CD14-positive monocyte (primary cell): ENCODE data around the gene PIM3. TPM values are rescaled to one million over a fixed set of nuclear protein-coding genes. Genes with fewer than 3 reads are reported as not detected.

Experiments used
- DNase-seq, 3 donors: peaks; one replicate each; pipeline ENCODE4 v3.0.0-alpha.2; 2011 to 2022
- H2AFZ ChIP-seq: 2 replicates; pipeline ENCODE4 v1.6.0; 2012; ENCODE audit warnings: mild to moderate bottlenecking, low read depth, low read length, inconsistent platforms; ENCODE audit not compliant: insufficient read depth, poor library complexity, severe bottlenecking
- H3K27ac ChIP-seq, 2 donors: 1 replicate in 1 of 2; 2 replicates in 1 of 2; pipeline ENCODE4 v1.5.1; 2012 to 2013; ENCODE audit warnings: low read length in 2 of 2, control low read depth in 1 of 2, inconsistent platforms in 1 of 2, low read depth in 1 of 2, mild to moderate bottlenecking in 1 of 2
- H3K27me3 ChIP-seq, 2 donors: one replicate each; pipeline versions ENCODE4 v1.6.0 to v1.6.1; 2011 to 2013; ENCODE audit warnings: low read length in 2 of 2; ENCODE audit not compliant: control insufficient read depth in 2 of 2, insufficient read depth in 2 of 2
- H3K36me3 ChIP-seq, 2 donors: replicated peaks in 1 of 2; 1 replicate in 1 of 2; 2 replicates in 1 of 2; pipeline versions ENCODE4 v1.5.1 to v1.6.1; 2012 to 2013; ENCODE audit warnings: low read length in 2 of 2, control low read depth in 1 of 2, inconsistent platforms in 1 of 2, mild to moderate bottlenecking in 1 of 2; ENCODE audit not compliant: insufficient read depth in 2 of 2, control insufficient read depth in 1 of 2
- H3K4me1 ChIP-seq, 2 donors: 1 replicate in 1 of 2; 2 replicates in 1 of 2; pipeline versions ENCODE4 v1.5.1 to v1.6.1; 2012 to 2013; ENCODE audit warnings: low read length in 2 of 2, control low read depth in 1 of 2, inconsistent platforms in 1 of 2, mild to moderate bottlenecking in 1 of 2, moderate library complexity in 1 of 2; ENCODE audit not compliant: insufficient read depth in 2 of 2, control insufficient read depth in 1 of 2
- H3K4me2 ChIP-seq: replicated peaks from 2 replicates; pipeline ENCODE3; 2012; ENCODE audit warnings: low read length, moderate library complexity, mild to moderate bottlenecking; ENCODE audit not compliant: poor library complexity, severe bottlenecking; ENCODE audit errors: extremely low read depth
- H3K4me3 ChIP-seq, 3 experiments: fragments of 200-600 bp in 1 of 3; sonication (generic) in 1 of 3; replicated peaks in 1 of 3; 1 replicate in 2 of 3; 2 replicates in 1 of 3; pipeline ENCODE4 v1.5.1; 2011 to 2013; ENCODE audit warnings: low read length in 3 of 3, mild to moderate bottlenecking in 3 of 3, control low read depth in 2 of 3, low read depth in 2 of 3, inconsistent platforms in 1 of 3, moderate library complexity in 1 of 3
- H3K79me2 ChIP-seq: 2 replicates; pipeline ENCODE4 v1.6.0; 2012; ENCODE audit warnings: mild to moderate bottlenecking, control low read depth, inconsistent platforms, low read length, moderate library complexity; ENCODE audit not compliant: insufficient read depth
- H3K9ac ChIP-seq: 2 replicates; pipeline ENCODE4 v1.6.0; 2017; ENCODE audit warnings: low read length, mild to moderate bottlenecking; ENCODE audit not compliant: insufficient read depth, poor library complexity, severe bottlenecking
- H3K9me3 ChIP-seq, 2 donors: replicated peaks in 1 of 2; 1 replicate in 1 of 2; 2 replicates in 1 of 2; pipeline versions ENCODE4 v1.5.1 to v1.6.1; 2012 to 2013; ENCODE audit warnings: low read length in 2 of 2, control low read depth in 1 of 2; ENCODE audit not compliant: control insufficient read depth in 1 of 2, insufficient read depth in 1 of 2
- H4K20me1 ChIP-seq: 2 replicates; pipeline ENCODE4 v1.6.0; 2012; ENCODE audit warnings: mild to moderate bottlenecking, low read length, control low read depth, moderate library complexity; ENCODE audit not compliant: insufficient read depth
- H3K27ac Mint-ChIP-seq, 7 donors: one replicate each; pipeline ENCODE4 v1.8.0; 2020; ENCODE audit warnings: mild to moderate bottlenecking in 7 of 7, mixed read lengths in 7 of 7, moderate library complexity in 6 of 7, inconsistent platforms in 2 of 7
- H3K27me3 Mint-ChIP-seq, 3 donors: one replicate each; pipeline ENCODE4 v1.8.0; 2021 to 2022; ENCODE audit warnings: low read depth in 3 of 3, mild to moderate bottlenecking in 3 of 3, mixed read lengths in 3 of 3, moderate library complexity in 3 of 3, inconsistent platforms in 1 of 3
- H3K36me3 Mint-ChIP-seq, 2 donors: one replicate each; pipeline ENCODE4 v1.8.0; 2020; ENCODE audit warnings: mixed read lengths in 2 of 2, inconsistent platforms in 1 of 2, mild to moderate bottlenecking in 1 of 2
- H3K4me1 Mint-ChIP-seq: one replicate; pipeline ENCODE4 v1.8.0; 2020; ENCODE audit warnings: mild to moderate bottlenecking, mixed read lengths
- H3K4me3 Mint-ChIP-seq, 2 donors: one replicate each; pipeline ENCODE4 v1.8.0; 2020; ENCODE audit warnings: mild to moderate bottlenecking in 2 of 2, mixed read lengths in 2 of 2, moderate library complexity in 1 of 2
- H3K9me3 Mint-ChIP-seq, 7 donors: one replicate each; pipeline ENCODE4 v1.8.0; 2020 to 2022; ENCODE audit warnings: mixed read lengths in 7 of 7, mild to moderate bottlenecking in 6 of 7, moderate library complexity in 6 of 7, inconsistent platforms in 2 of 7
- WGBS: methylation state at CpG from one replicate; pipeline ENCODE4 v1.1.5; 2013; ENCODE audit warnings: missing lambda C conversion rate; ENCODE audit not compliant: insufficient coverage; 5-methylcytosine and 5-hydroxymethylcytosine counted together
- intact Hi-C, 2 donors: fragments of 100-400 bp; cut with micrococcal nuclease; formaldehyde crosslinking; loops; one replicate each; pipeline versions ENCODE4 v1.15.0 to v1.15.1; 2023
- polyA plus RNA-seq, 3 donors: library from polyadenylated mRNA; depleted of rRNA in 1 of 3; unstranded in 2 of 3; stranded (reverse) in 1 of 3; fragments of 300-500 nt in 2 of 3; fragments of >200 nt in 1 of 3; fragmentation: Illumina TruSeq in 2 of 3; gene quantifications; 1 replicate in 2 of 3; 2 replicates in 1 of 3; pipeline ENCODE4 v1.2.3, GENCODE V29; 2012 to 2021
- TF ChIP-seq, protein P1 (sequence below): fragments of 200-600 bp; IDR thresholded peaks from one replicate; pipeline ENCODE4 v1.8.0; 2022; ENCODE audit warnings: antibody characterized with exemption, mild to moderate bottlenecking

The PIM3 gene
- polyA plus RNA-seq, 3 donors: 38.8 to 135 (median 40.4) TPM

DNA sequence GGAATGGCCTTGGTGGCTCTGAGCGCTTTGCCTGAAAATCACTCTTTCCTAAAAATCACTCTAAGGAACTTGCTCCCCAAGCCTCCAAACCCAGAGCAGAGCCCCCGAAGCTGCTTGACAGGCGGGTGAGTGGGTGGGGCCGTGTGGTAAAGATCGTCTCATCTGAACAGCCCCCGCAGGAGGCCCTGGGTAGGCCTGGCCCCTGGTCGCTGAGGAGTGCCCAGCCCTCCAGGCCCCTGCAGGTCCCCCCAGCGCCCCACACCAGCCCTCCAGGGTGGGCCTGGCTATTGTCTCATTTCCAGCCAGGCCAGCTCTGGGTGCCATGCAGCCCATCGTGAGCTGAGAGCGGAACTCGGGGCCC, 17.2 kb upstream of the PIM3 start:
- Histone ChIP-seq H3K9me3 (peaks cover 0 to 5% of the 10 kb centered on the region in 2 donors), H3K79me2 (no peaks in the 10 kb centered on the region), H3K27ac (no peak overlapping the region), H3K4me1 (peaks cover 9 to 16% of the 10 kb centered on the region in 2 donors), H4K20me1 (no peaks in the 10 kb centered on the region), H3K4me2 (no peak overlapping the region), H3K9ac (no peak overlapping the region), H3K36me3 (no peaks in the 10 kb centered on the region), H3K27me3 (no peaks in the 10 kb centered on the region), H3K4me3 (no peak overlapping the region), H2AFZ (no peak overlapping the region)
- H3K36me3 Mint-ChIP-seq: peaks cover 0 to 4% of the 10 kb centered on the region in 2 donors
- H3K4me3 Mint-ChIP-seq: no peak overlapping the region
- peak overlapping the region in 1 of 7 donors; percentile 68 for H3K27ac Mint-ChIP-seq
- intact Hi-C loops: no loop called here
- peaks cover 0 to 8% (median 4%) of the 10 kb centered on the region in 3 donors for H3K27me3 Mint-ChIP-seq
- TF ChIP-seq, protein P1, sequence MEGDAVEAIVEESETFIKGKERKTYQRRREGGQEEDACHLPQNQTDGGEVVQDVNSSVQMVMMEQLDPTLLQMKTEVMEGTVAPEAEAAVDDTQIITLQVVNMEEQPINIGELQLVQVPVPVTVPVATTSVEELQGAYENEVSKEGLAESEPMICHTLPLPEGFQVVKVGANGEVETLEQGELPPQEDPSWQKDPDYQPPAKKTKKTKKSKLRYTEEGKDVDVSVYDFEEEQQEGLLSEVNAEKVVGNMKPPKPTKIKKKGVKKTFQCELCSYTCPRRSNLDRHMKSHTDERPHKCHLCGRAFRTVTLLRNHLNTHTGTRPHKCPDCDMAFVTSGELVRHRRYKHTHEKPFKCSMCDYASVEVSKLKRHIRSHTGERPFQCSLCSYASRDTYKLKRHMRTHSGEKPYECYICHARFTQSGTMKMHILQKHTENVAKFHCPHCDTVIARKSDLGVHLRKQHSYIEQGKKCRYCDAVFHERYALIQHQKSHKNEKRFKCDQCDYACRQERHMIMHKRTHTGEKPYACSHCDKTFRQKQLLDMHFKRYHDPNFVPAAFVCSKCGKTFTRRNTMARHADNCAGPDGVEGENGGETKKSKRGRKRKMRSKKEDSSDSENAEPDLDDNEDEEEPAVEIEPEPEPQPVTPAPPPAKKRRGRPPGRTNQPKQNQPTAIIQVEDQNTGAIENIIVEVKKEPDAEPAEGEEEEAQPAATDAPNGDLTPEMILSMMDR: no peak
- peaks cover 5% of the 10 kb centered on the region for H3K4me1 Mint-ChIP-seq
- 81% methylated on average over 10 of the region's 11 CpGs for WGBS
- H3K9me3 Mint-ChIP-seq: peaks cover 0 to 17% (median 7%) of the 10 kb centered on the region in 7 donors
- no peak for DNase-seq

DNA sequence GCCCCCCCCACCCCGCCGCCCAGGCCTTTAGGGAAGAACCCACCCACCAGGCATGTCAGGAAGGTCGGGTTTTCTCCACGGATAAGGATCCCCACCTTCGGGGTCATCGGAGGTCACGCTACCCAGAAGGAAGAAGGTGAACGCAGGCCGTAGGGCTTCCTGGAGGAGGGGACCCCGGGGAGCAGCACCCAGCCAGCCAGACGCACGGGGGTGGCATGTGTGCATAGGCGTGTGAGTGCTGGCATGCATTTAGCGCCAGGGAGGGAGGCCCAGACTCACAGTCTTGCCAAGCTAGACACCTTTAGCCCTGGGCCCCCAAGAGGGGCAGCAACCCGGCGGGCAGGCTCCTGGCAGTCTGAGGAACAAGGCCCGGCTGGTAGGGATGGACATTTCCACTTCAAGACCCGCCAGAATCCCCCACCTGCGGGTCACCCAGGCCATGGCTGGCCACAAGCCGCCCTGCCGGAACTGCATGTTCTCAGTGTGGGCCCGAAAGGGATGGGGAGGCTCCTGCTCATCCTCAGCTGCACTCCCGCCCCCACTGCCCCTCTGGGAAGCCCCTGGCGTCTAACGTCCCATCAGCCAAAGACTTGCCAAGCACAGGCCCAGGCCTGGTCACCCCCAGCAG, 16.7 kb upstream of the PIM3 start:
- Histone ChIP-seq H3K79me2 (no peaks in the 10 kb centered on the region), H4K20me1 (no peaks in the 10 kb centered on the region), H3K4me1 (peaks cover 9 to 16% of the 10 kb centered on the region in 2 donors), H3K27me3 (no peaks in the 10 kb centered on the region), H3K9me3 (peaks cover 0 to 5% of the 10 kb centered on the region in 2 donors), H3K27ac (peak overlapping the region in 1 of 2 donors; percentile 45), H2AFZ (no peak overlapping the region), H3K36me3 (no peaks in the 10 kb centered on the region), H3K9ac (no peak overlapping the region), H3K4me3 (no peak overlapping the region), H3K4me2 (no peak overlapping the region)
- Mint-ChIP-seq H3K27ac (peak overlapping the region in 3 of 7 donors; percentile 35 to 94 (median 76)), H3K27me3 (peaks cover 0 to 8% (median 4%) of the 10 kb centered on the region in 3 donors), H3K4me1 (peaks cover 5% of the 10 kb centered on the region), H3K36me3 (peaks cover 0 to 4% of the 10 kb centered on the region in 2 donors), H3K4me3 (no peak overlapping the region), H3K9me3 (peaks cover 0 to 17% (median 7%) of the 10 kb centered on the region in 7 donors)
- TF ChIP-seq, protein P1: no peak
- intact Hi-C loops: no loop called here
- no peak for DNase-seq
- 93% methylated on average over 24 of the region's 25 CpGs for WGBS
